ENCODE data around the gene CFAP52.

DNA sequence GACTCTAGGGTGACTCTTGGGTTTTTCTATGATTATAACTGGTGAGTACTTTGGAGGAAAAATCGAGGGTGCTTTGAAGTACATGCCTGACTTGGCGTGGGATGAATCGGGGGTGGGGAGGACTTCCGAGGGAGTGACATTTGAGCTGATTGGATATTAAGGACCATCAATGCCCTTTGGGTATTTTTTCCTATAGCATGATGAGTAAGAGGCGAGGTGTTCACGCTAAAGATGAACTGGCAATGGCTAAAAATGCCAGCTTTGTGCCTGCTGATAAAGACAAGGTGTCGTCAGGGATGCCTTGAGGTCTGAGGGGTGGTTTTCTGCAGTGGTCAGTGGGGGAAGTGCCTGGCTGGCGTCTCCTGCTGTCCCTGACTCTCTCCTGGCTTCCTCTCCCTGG, 94.2 kb downstream of the CFAP52 start:
- TF ChIP-seq POLR2A (IDR thresholded peaks at IDR 0.05) = no peak
- TF ChIP-seq, protein P1, sequence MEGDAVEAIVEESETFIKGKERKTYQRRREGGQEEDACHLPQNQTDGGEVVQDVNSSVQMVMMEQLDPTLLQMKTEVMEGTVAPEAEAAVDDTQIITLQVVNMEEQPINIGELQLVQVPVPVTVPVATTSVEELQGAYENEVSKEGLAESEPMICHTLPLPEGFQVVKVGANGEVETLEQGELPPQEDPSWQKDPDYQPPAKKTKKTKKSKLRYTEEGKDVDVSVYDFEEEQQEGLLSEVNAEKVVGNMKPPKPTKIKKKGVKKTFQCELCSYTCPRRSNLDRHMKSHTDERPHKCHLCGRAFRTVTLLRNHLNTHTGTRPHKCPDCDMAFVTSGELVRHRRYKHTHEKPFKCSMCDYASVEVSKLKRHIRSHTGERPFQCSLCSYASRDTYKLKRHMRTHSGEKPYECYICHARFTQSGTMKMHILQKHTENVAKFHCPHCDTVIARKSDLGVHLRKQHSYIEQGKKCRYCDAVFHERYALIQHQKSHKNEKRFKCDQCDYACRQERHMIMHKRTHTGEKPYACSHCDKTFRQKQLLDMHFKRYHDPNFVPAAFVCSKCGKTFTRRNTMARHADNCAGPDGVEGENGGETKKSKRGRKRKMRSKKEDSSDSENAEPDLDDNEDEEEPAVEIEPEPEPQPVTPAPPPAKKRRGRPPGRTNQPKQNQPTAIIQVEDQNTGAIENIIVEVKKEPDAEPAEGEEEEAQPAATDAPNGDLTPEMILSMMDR (IDR thresholded peaks at IDR 0.05) = no peak
